Measurements from ENCODE around the gene PLCH2.

PLCH2 gene

GRCh38 chr1:2526824-2527555 is 50.9 kb downstream of the PLCH2 start:
- peak in 43 of 51 donors; percentile 24 to 89 (median 65) for DNase-seq

GRCh38 chr1:2527556-2527860 is 51.4 kb downstream of the PLCH2 start:
- DNase-seq: peak in 3 of 51 donors; percentile 62 to 75 (median 65)

- peak in 34 of 51 donors; percentile 10 to 85 (median 56) for DNase-seq
Measured at GRCh38 chr1:2528016-2528415, 51.9 kb downstream of the PLCH2 start.

GRCh38 chr1:2528611-2528965 is 52.5 kb downstream of the PLCH2 start:
- DNase-seq: peak in 5 of 51 donors; percentile 18 to 65 (median 61)

- peak in 11 of 51 donors; percentile 21 to 66 (median 39) for DNase-seq
Measured at GRCh38 chr1:2528966-2529783, 53.1 kb downstream of the PLCH2 start.

- peak in 34 of 51 donors; percentile 23 to 84 (median 66) for DNase-seq
Measured at GRCh38 chr1:2529784-2530512, 53.9 kb downstream of the PLCH2 start, which contains the start of gene HES5. Gene HES5 (minus strand): TSS chr1:2530263. CDS start chr1:2530164, 99 bp downstream.

DNA sequence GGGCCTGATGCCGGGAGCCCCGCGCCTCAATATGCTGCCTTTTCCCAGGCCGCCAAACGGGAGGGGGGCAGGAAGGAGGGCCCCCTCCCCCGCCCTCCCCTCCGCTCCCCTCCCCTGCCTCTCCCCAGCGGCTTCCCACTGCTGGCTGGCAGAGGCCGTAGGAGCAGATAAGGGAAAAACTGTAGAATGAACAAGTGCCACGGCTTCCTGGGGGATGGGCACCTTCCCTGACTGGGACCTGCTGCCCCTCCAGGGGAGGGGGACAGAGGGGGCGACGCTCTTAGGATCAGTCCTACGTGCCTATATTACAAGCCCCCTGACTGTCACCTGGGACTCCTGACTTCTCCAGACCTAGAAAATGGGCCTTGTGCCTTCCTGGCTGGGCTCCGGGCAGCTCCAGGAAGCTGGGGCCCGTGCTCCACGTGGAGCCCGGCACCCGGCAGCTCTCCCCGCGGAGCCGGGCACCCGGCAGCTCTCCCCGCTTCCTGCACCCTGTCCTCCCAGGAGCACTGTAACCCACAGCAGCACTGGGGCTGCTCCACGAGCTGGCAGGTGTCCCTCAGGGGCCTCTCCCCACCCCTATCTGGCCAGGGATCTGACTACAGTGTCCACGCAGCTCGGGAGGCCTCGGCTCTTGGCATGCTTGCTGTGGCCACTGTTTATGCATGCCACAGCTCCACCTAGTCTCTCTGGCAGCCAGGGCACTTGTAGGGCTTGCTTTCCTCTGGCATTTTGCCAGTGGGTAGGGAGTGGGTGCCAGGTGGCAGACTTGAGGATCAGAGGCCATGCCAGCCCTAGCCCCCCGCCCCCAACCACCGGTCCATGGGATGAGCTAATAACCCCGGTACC is 54.6 kb downstream of the PLCH2 start:
- peak in 28 of 51 donors; percentile 18 to 77 (median 56) for DNase-seq

DNA sequence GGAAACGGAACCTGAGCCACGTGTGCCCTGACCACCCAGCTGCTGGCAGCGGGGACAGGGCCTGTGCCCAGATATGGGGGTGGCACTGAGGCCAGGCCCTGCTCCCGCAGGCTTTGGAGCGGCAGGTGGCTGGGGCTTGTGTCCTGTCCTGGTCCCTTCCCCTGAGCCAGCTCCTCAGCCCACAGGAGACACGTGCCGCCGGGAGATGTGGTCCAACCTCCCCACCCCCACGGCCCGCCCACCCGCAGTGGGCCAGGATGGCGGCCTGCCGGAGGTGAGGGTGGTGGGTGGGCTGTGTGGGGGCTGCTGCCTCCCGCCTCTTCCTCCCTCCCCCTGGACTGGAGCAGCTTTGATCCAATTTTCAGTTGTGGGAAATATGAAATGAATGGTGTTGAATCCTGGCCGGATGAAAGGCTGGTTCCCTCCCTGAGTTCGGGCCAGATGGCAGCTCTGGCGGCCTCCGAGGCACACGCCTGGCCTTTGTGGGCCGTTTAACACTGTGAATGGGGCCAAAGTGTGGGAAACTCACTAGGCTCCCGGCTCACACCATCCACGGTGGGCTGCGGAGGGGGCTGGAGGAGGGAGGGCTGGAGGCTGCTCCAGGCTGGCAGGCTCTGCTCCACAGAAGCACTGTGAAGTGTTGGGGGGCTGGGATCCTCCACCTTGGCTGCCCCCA is 56.5 kb downstream of the PLCH2 start:
- peak in 25 of 51 donors; percentile 29 to 85 (median 62) for DNase-seq

DNA sequence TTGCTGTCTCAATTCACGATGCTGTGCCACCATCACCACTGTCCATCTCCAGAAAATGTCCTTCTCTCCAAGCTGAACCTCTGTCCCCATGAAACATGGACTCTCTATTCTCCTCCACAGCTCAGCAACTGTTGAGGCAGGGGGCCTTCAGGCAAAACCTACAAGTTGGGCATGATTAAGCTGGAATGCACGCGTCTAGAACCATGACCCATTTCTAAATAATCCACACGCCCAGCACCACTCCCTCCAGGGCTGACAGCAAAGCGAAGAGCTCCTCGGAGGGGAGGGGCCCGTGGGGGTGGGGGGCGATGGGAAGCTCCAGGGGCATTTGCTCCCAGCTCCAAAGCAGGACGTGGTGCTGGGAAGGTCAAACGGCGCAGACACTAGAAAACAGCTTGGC is 57.3 kb downstream of the PLCH2 start:
- DNase-seq: no peak

DNA sequence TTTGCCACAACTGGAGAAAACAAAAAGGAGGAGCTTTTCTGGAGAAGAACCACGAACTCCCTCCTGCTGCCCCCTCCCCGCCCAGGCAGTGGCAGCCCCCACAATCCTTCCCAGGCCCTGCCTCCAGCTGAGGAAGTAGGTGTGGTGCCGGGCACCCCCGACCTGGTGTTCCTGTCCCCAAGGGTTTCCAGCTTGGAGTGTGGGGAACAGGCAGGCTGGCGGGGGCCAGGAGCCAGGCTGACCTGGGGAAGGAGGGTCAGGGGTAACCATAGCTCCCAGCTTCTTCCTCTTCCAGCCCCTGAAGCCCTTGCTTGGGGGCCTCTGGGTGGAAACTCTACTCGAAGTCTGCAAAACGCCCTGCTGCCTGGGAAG is 58.2 kb downstream of the PLCH2 start:
- no peak for DNase-seq

GRCh38 chr1:2534687-2535441 is 58.8 kb downstream of the PLCH2 start:
- DNase-seq: no peak

- no peak for DNase-seq
Measured at GRCh38 chr1:2535455-2535854, 59.4 kb downstream of the PLCH2 start.

DNA sequence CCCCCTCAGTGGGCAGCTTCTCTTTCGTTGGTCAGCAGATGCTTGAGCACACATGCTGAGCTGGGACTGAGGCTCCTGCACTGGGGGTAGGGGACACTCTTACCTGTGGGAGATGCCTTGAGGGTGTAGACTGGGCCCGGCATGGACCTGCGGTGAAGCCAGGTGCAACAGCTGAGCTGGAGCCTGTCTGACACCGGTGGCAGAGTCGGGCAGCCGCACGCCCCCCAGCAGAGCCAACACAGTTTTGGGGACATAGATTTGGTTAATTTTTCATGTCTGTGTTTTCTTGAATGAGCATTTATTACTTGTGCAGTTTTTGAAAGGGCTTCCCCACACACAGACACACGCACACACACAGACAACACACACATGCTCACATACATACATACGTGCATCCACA is 59.9 kb downstream of the PLCH2 start:
- DNase-seq: no peak

DNA sequence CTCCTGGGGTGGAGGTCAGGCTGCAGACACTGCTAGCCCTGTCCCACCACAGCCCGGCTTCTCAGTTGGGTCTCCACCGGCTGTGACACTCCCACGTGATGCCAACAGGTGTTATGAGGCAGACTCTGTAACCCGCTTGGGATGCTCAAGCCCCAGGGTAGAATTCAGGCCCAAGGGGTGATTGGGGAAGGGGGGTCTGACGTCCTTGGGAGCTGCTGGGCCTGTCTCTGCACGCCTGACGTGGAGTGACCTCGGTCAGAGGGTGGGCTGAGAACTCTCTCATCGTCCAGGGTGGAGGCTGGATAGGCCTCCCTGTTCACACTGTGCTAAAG is 61.7 kb downstream of the PLCH2 start:
- DNase-seq: no peak

DNA sequence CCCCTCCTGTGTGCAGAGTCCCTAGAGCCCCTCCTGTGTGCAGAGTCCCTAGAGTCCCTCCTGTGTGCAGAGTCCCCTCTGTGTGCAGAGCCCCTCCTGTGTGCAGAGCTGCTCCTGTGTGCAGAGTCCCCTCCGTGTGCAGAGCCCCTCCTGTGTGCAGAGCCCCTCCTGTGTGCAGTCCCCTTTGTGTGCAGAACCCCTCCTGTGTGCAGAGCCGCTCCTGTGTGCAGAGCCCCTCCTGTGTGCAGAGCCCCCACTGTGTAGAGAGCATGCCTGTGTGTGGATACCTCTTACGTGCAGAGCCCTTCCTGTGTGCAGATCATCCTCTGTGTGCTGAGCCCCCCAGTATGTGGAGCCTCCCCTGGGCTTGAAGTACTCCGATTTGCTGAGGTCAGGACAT is 62.3 kb downstream of the PLCH2 start:
- no peak for DNase-seq

DNA sequence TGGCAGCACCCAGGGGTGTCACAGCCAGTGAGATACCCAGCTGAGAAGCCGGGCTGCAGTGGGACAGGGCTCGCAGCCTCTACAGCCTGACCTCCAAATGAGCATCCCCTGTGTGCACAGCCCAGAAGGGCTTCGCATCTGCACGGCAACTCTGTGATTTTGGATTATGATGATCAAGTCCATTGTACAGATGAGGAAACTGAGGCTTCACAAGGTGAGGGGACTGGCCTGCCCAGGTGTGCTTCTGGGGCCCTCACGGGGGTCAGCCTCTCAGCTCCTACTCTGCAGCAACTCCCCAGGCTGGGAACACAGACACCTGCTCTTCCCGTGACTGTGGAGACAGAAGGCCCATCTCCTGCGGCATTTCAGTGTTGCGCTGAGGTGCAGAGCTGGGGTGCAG is 62.8 kb downstream of the PLCH2 start:
- no peak for DNase-seq

DNA sequence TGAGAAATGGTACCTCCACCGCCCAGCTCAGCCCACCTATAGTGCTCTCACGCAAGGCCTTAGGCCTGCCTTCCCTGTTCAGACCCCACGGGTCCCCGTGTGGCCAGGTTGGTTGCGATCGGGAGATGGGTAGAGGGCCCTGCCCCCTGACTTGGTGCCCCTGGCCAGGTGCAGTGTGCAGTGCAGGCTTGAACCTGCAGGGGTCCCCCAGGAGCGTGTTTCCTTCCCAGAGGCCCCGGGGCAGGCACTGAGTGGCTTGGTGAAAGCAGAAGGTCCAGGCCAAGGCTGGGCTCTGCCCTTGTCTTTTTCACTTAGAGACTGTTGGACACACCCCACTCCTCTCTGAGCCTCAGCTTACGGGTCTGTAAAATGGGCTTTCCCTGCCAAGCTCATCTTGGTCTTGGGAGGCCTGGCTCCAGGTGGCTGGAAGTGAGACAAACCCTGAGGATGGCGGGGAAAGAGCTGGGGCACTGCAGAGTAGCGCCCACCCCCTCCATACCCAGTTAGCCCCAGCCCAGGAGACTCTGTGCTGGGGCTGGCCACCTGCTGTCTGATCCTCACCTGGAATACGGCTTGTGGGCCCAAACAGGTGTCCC is 63.3 kb downstream of the PLCH2 start:
- no peak for DNase-seq

DNA sequence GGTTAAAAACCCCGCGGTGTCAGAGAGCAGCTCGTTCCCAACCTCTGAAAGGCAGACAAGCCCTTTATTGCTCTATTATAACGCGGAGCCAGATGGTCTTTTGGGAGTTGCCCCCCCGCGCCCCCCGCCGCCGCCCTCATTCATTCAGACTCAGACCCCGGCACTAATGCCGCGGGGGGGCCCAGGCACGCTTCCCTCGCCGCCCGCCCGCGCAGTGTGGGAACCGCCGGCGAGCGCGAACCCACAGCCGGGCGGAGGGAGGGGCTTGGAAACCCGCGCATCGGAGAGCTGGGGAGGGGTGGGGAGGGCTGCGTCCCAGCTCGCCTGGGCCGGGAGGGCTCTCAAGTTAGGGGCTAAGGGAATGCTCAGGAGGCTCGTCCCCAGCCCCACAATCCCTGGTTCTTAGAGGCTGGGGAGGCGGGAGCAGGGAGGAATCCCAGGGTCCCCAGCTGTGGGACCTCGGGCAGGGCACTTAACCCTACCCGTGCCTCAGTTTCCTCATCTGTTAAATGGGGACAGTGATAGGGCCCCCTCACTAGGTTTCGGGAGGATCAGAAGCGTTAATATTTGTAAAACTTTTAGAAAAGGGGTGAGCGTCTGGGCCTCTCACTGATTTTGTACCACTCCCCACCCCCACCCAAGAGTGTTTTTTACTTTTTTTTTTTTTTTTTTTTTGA is 64.9 kb downstream of the PLCH2 start:
- DNase-seq: peak in 12 of 51 donors; percentile 14 to 46 (median 30)

All from hypothalamus (tissue), 51 donors.